Suprapubic skin (tissue), 4 donors: Measurements from ENCODE around the gene HSD17B4. TPM values are rescaled to one million over a fixed set of nuclear protein-coding genes. Genes with fewer than 3 reads are reported as not detected.

Experiments used
- DNase-seq, 2 donors: peaks; one replicate each; pipeline ENCODE4 v3.0.0-alpha.2; 2019; ENCODE audit warnings: low spot score in 2 of 2
- H3K27ac ChIP-seq: fragments of 200-600 bp; sonication (generic); one replicate; pipeline ENCODE4 v1.5.1; 2019
- H3K27me3 ChIP-seq: fragments of 200-600 bp; sonication (generic); one replicate; pipeline ENCODE4 v1.5.1; 2019
- H3K36me3 ChIP-seq: fragments of 200-600 bp; sonication (generic); one replicate; pipeline ENCODE4 v1.5.1; 2019
- H3K4me1 ChIP-seq: fragments of 200-600 bp; sonication (generic); one replicate; pipeline ENCODE4 v1.5.1; 2019
- H3K4me3 ChIP-seq: fragments of 200-600 bp; sonication (generic); one replicate; pipeline ENCODE4 v1.5.1; 2019; ENCODE audit warnings: mild to moderate bottlenecking
- H3K9me3 ChIP-seq: fragments of 200-600 bp; sonication (generic); one replicate; pipeline ENCODE4 v1.5.1; 2019
- CTCF ChIP-seq, 2 donors: fragments of 200-600 bp in 1 of 2; fragments of 450-650 bp in 1 of 2; sonication (generic) in 1 of 2; IDR thresholded peaks; one replicate each; pipeline ENCODE4 v1.5.1; 2016 to 2019; ENCODE audit warnings: antibody characterized with exemption in 2 of 2, mild to moderate bottlenecking in 1 of 2, moderate library complexity in 1 of 2
- EP300 ChIP-seq: sonication (generic); formaldehyde crosslinking; IDR thresholded peaks from one replicate; pipeline ENCODE4 v1.6.1; 2017; ENCODE audit warnings: antibody characterized with exemption
- POLR2A ChIP-seq, 2 donors: fragments of 450-650 bp; IDR thresholded peaks; one replicate each; pipeline ENCODE4 v1.6.1; 2017; ENCODE audit warnings: antibody characterized with exemption in 2 of 2, mild to moderate bottlenecking in 2 of 2, moderate library complexity in 2 of 2
- POLR2AphosphoS5 ChIP-seq, 3 donors: sonication (generic); formaldehyde crosslinking; IDR thresholded peaks; one replicate each; pipeline ENCODE4 v1.6.1; 2017; ENCODE audit warnings: antibody characterized with exemption in 3 of 3
- WGBS: methylation state at CpG from one replicate; pipeline ENCODE4 v1.1.5; 2018; 5-methylcytosine and 5-hydroxymethylcytosine counted together
- total RNA-seq, 4 donors: library from RNA; depleted of rRNA; stranded (reverse); fragments of >200 nt; gene quantifications; one replicate each; pipeline ENCODE4 v1.1.0, GENCODE V29; 2016

HSD17B4 gene
- total RNA-seq, 4 donors from 2014 or later = 128 to 268 (median 139) TPM

- no peak overlapping the region for H3K4me3 ChIP-seq
- H3K27ac ChIP-seq = no peak overlapping the region
- WGBS = 76% methylated on average over 4 of the region's 4 CpGs
- TF ChIP-seq POLR2A (IDR thresholded peaks at IDR 0.05) = no peak
- no peak for TF ChIP-seq CTCF (IDR thresholded peaks at IDR 0.05)
- peaks cover 12% of the 10 kb centered on the region for H3K36me3 ChIP-seq
- H3K9me3 ChIP-seq = no peaks in the 10 kb centered on the region
- DNase-seq = no peak
- H3K4me1 ChIP-seq = peaks cover under 1% of the 10 kb centered on the region
- H3K27me3 ChIP-seq = no peaks in the 10 kb centered on the region
These were observed 6.8 kb downstream of the HSD17B4 start for GRCh38 chr5:119458911-119459632.

- no peak for DNase-seq
- peaks cover 15% of the 10 kb centered on the region for H3K36me3 ChIP-seq
- TF ChIP-seq EP300 (no peak), CTCF (IDR thresholded peaks at IDR 0.05) (no peak), POLR2A (IDR thresholded peaks at IDR 0.05) (no peak), POLR2AphosphoS5 (IDR thresholded peaks at IDR 0.05) (no peak)
- no peaks in the 10 kb centered on the region for H3K27me3 ChIP-seq
- WGBS = 97% methylated on average over 1 of the region's 1 CpG
- H3K4me3 ChIP-seq = no peak overlapping the region
- H3K4me1 ChIP-seq = no peaks in the 10 kb centered on the region
- no peak overlapping the region for H3K27ac ChIP-seq
- peaks cover 8% of the 10 kb centered on the region for H3K9me3 ChIP-seq
These were observed 13.3 kb downstream of the HSD17B4 start for GRCh38 chr5:119465640-119466039.

GRCh38 chr5:119468286-119468685, 16.0 kb downstream of the HSD17B4 start:
- no peak for TF ChIP-seq POLR2AphosphoS5 (IDR thresholded peaks at IDR 0.05)
- TF ChIP-seq CTCF (IDR thresholded peaks at IDR 0.05) = no peak
- TF ChIP-seq EP300 = no peak
- TF ChIP-seq POLR2A (IDR thresholded peaks at IDR 0.05) = no peak
- Histone ChIP-seq H3K36me3 (peaks cover 15% of the 10 kb centered on the region), H3K9me3 (peaks cover 8% of the 10 kb centered on the region), H3K27me3 (no peaks in the 10 kb centered on the region), H3K27ac (no peak overlapping the region), H3K4me1 (no peaks in the 10 kb centered on the region), H3K4me3 (no peak overlapping the region)
- DNase-seq = no peak
- WGBS = 100% methylated on average over 1 of the region's 1 CpG

- Histone ChIP-seq H3K36me3 (peaks cover 10% of the 10 kb centered on the region), H3K4me1 (no peaks in the 10 kb centered on the region), H3K9me3 (peaks cover 8% of the 10 kb centered on the region), H3K4me3 (no peak overlapping the region), H3K27me3 (no peaks in the 10 kb centered on the region), H3K27ac (no peak overlapping the region)
- DNase-seq = no peak
- 90% methylated on average over 3 of the region's 3 CpGs for WGBS
- TF ChIP-seq POLR2AphosphoS5 (IDR thresholded peaks at IDR 0.05) (no peak), CTCF (IDR thresholded peaks at IDR 0.05) (no peak), EP300 (no peak), POLR2A (IDR thresholded peaks at IDR 0.05) (no peak)
These were observed 17.9 kb downstream of the HSD17B4 start for GRCh38 chr5:119470105-119470763.

GRCh38 chr5:119470851-119471451, 18.7 kb downstream of the HSD17B4 start:
- TF ChIP-seq CTCF (IDR thresholded peaks at IDR 0.05) = peak in 1 of 2 donors; percentile 21
- no peak for TF ChIP-seq EP300
- 71% methylated on average over 3 of the region's 3 CpGs for WGBS

More at GRCh38 chr5:119470851-119471451, 18.7 kb downstream of the HSD17B4 start:
- DNase-seq = no peak
- H3K4me3 ChIP-seq = no peak overlapping the region
- peaks cover 14% of the 10 kb centered on the region for H3K36me3 ChIP-seq
- peaks cover 8% of the 10 kb centered on the region for H3K9me3 ChIP-seq
- H3K27me3 ChIP-seq = no peaks in the 10 kb centered on the region
- no peaks in the 10 kb centered on the region for H3K4me1 ChIP-seq
- no peak overlapping the region for H3K27ac ChIP-seq
